Keratinocyte (primary cell): ENCODE measurements around the gene PTPRD.

Source experiments
- EZH2 ChIP-seq: IDR thresholded peaks from one replicate; pipeline ENCODE4 v1.6.1; 2012; ENCODE audit warnings: inconsistent platforms, mild to moderate bottlenecking, low read length, moderate library complexity
- TF ChIP-seq, protein P1 (sequence below), 3 experiments: IDR thresholded peaks in 1 of 3; conservative IDR thresholded peaks in 1 of 3; optimal IDR thresholded peaks in 1 of 3; 2 replicates in 2 of 3; 3 replicates in 1 of 3; pipeline versions ENCODE3 to v1.5.1; 2011; ENCODE audit warnings: low read length in 3 of 3, mild to moderate bottlenecking in 3 of 3, moderate library complexity in 2 of 3, control low read depth in 1 of 3, inconsistent platforms in 1 of 3; ENCODE audit not compliant: insufficient read depth in 2 of 3; ENCODE audit errors: extremely low read depth in 1 of 3

DNA sequence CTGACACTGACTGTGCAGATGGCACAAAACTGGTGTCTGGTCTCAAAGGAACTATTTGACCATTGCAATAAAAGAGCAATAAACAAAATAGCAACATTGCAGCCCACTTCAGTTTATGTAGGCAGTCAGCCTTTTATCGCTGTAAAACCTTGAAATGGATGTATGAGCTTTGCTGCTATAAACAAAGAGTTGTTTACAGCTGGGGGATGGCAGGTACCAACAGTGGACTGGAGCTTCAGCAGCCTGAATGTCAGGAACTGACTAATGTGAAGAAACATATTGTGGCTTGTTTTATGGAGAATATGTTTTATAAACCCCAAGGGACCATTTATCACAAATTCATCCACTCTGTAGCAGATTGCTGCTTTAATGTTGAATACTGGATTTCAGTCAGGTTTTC is 78.0 kb downstream of the PTPRD start:
- TF ChIP-seq, protein P1, sequence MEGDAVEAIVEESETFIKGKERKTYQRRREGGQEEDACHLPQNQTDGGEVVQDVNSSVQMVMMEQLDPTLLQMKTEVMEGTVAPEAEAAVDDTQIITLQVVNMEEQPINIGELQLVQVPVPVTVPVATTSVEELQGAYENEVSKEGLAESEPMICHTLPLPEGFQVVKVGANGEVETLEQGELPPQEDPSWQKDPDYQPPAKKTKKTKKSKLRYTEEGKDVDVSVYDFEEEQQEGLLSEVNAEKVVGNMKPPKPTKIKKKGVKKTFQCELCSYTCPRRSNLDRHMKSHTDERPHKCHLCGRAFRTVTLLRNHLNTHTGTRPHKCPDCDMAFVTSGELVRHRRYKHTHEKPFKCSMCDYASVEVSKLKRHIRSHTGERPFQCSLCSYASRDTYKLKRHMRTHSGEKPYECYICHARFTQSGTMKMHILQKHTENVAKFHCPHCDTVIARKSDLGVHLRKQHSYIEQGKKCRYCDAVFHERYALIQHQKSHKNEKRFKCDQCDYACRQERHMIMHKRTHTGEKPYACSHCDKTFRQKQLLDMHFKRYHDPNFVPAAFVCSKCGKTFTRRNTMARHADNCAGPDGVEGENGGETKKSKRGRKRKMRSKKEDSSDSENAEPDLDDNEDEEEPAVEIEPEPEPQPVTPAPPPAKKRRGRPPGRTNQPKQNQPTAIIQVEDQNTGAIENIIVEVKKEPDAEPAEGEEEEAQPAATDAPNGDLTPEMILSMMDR (optimal IDR thresholded peaks at IDR 0.05 in 1 of 3, IDR thresholded peaks at IDR 0.05 in 1 of 3, conservative IDR thresholded peaks at IDR 0.05 in 1 of 3; ENCODE audit: extremely low read depth in 1 of 3, insufficient read depth in 2 of 3, low read length in 3 of 3), result no peak
- no peak for TF ChIP-seq EZH2
